Astrocyte (in vitro differentiated cells and primary cell): ENCODE results near the gene C14orf119.

ENCODE experiments used
- EZH2 ChIP-seq: IDR thresholded peaks from 2 replicates; pipeline ENCODE4 v1.6.1; 2012; ENCODE audit warnings: mild to moderate bottlenecking, low read length, inconsistent platforms; ENCODE audit not compliant: insufficient read depth
- TF ChIP-seq, protein P1 (sequence below): IDR thresholded peaks from 2 replicates; pipeline ENCODE4 v1.5.1; 2011; ENCODE audit warnings: low read depth, mild to moderate bottlenecking, inconsistent platforms, low read length, moderate library complexity; ENCODE audit not compliant: insufficient read depth

DNA sequence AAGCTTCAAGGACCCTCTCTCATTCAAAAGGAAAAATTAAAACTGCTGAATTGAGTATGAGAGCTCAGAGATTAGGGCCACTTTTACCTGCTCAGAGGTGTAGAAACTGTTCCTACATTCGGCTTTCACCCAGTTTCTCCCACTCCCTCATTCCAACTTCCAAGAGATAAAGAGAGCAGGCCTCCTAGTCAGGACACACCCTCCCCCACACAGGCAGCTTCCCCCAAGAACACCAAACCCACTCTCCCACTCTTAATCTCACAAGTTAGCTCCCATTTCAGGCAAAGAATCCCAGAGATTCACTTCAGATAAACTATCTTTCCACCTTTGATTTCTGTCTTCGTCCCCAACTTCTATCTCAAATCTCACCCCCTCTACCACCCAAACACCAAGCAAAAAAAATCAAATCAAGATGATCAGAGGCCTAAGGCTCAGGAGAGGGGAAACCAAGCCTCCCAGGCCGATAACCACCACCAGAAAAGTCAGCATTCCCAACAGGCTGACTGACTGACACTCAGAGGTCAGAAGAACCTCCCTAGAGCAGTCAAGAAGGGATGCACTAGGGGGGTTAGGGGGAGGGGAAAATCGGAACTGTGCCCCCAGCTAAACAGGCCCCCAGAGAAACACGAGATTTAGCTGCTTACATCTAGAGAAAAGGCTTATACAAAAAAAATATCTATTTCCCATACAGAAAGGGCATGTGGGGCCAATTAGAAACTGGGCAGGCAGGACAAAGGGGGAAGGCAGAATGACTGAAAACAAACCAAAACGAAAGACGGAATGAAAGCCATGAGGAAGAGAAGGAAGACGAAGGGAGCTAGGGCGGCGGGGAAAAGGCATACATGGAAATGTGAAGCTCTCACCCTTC, 24.8 kb upstream of the C14orf119 start:
- TF ChIP-seq, protein P1, sequence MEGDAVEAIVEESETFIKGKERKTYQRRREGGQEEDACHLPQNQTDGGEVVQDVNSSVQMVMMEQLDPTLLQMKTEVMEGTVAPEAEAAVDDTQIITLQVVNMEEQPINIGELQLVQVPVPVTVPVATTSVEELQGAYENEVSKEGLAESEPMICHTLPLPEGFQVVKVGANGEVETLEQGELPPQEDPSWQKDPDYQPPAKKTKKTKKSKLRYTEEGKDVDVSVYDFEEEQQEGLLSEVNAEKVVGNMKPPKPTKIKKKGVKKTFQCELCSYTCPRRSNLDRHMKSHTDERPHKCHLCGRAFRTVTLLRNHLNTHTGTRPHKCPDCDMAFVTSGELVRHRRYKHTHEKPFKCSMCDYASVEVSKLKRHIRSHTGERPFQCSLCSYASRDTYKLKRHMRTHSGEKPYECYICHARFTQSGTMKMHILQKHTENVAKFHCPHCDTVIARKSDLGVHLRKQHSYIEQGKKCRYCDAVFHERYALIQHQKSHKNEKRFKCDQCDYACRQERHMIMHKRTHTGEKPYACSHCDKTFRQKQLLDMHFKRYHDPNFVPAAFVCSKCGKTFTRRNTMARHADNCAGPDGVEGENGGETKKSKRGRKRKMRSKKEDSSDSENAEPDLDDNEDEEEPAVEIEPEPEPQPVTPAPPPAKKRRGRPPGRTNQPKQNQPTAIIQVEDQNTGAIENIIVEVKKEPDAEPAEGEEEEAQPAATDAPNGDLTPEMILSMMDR = no peak
- TF ChIP-seq EZH2 = no peak
